Left cardiac atrium (tissue), 4 donors: ENCODE data around the gene RNF5. TPM values are rescaled to one million over a fixed set of nuclear protein-coding genes. Genes with fewer than 3 reads are reported as not detected.
A peak's percentile ranks its signal among the peaks of the same experiment; 100 is the strongest.
"Not testable (repeated sequence)": the region's sequence is repeated elsewhere in the genome, so short reads cannot be mapped to it uniquely, and the experiment has no call there.

Experiments used
- ATAC-seq, 2 donors: fragments of 200-7000 bp; cut with Tn5 transposase; one replicate each; pipeline ENCODE4 v1.9.1; 2020; ENCODE audit warnings: mild to moderate bottlenecking in 2 of 2, moderate library complexity in 2 of 2
- DNase-seq: peaks from one replicate; pipeline ENCODE4 v3.0.0-alpha.2; 2020
- intact Hi-C, 2 donors: fragments of 100-400 bp; cut with DNase I; formaldehyde crosslinking; loops; one replicate each; pipeline versions ENCODE4 v1.14.1 to v1.15.1; 2022 to 2023
- total RNA-seq, 2 donors: library from RNA; stranded (reverse); fragmentation: NEBNext Ultra II Directional; extraction: Animal tissue kit (Norgen Biotek cat#: 25700); gene quantifications; one replicate each; pipeline ENCODE4 v1.2.1, GENCODE V29; 2021
- donor health status: DM: no; HTN: yes; CAD: no.
- donor health status: DM: no; HTN: yes; CAD: no; lungs with severe emphysema.
- donor health status: DM: yes; HTN: yes; CAD: no.
- donor health status: Dilated cardiomyopathy.

Gene RNF5
- total RNA-seq, 2 donors from 2014 or later: 73.0 to 77.9 TPM

DNA sequence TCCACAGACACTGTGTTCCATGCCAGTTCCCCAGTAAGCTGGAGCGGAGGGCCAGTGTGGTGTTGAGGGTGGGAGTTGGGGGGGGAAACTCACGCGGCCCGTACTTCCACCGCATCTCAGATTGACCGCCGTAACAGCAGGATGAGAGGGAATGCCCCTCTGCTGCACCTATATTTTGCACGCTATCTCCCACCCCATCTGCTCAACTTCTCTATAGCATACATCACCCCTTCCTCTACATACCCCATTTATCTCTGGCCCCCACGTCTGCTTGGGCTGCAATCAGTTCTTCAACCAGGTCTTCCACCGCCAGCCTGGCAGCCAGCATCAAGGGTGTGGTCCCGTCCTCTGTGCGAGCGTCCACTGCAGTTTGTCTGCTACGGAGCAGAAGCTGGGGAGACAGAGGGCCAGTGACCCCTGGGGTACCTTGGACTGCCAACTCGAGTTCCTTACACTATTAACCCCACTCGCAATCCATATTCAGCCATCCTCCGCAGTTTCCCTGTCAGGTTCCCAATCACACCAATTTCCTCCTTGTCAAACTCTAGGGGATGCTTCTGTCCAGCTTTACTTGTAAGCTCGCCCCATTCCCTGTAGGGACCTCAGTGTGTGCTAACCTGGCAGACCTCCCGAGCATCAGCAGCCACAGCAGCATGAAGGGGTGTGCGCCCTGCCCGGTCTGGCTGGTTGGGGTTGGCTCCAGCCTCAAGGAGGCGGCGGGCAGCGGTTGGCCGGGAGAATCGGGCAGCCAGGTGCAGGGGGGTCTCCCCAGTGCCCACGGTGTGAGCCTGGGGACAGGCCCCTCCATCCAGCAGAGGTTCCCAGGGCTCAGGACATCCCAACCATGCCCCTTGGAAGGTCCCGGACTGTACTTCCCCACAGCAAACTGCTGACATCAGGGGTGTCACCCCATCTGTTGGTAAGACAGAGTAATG is 18.7 kb downstream of the RNF5 start:
- ATAC-seq (no peak), DNase-seq (peak; percentile 62)
- intact Hi-C loops: no loop called here

DNA sequence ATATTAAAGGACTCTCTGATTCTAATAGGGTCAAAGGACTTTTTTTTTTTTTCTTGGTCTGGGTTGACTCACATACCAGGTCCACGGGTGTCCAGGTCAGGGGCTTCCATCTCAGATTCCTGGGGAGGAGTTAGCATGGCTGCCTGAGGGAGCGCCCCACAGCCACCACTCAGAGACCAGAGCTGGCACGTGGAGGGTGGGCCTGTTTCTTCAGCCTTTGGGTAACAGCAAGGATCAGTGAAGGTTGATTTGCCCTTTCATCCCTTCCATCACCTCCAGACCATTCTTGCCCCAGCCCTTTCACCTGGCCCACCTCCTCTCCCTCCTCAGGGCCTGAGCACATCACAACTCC is 20.1 kb downstream of the RNF5 start:
- ATAC-seq (no peak), DNase-seq (no peak)
- intact Hi-C loops: no loop called here

DNA sequence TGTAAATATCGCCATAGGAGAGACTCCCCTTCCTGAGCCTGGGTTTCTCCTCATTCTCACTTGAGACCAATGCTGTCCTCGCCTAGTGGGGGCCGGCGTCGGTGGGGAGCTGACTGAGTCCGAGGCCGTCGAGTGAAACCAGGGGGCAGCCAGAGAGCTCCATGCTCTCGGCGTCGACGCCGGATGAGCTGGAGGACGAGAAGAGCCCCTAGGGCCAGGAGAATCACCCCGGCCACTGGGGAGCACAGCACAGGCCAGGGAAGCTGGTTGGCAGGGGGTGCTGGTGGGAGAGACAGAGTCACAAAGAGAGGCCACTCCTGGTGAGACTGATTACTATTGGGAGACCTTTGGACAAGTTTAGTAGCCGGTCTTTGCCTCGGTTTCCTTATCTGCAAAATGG is 20.7 kb downstream of the RNF5 start:
- no peak for ATAC-seq
- intact Hi-C loops: no loop called here
- DNase-seq: no peak

DNA sequence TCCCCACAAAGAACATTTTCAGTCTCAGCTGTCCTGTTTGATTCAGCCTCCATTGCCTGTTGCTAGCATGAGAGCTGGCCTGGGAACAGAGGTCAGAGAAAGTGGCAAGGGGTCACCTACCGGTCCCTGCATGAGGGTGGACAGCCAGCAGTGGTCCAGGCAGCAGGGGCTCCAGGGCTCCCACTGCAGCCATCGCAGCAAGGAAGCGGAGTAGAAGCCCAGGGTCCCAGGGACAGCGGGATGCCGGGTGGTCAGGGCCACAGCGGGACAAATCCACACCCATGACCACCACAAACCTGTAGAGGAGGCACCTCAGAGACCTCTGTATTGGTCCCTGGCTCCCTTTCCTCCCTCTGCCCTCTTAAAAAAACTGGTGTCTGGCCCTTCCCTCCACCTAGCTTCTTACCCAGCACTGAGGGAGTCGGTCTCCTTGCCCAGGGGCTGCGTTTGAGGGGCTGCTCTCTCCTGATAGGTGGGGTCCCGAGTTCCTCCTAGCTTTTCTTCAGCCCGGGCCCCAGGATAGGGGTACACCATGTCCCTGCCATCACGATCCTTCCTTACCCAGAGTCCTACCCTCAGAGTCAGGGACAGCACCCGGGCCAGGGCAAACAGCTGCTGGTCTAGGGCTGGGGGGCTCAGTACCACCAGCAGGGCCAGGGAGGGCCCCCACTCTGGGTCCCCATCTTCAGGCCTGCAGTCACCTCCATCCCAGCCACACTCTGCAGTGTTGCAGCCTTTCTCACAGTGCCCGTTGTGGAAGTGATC is 22.7 kb downstream of the RNF5 start:
- intact Hi-C loops: no loop called here
- DNase-seq (no peak), ATAC-seq (no peak)

DNA sequence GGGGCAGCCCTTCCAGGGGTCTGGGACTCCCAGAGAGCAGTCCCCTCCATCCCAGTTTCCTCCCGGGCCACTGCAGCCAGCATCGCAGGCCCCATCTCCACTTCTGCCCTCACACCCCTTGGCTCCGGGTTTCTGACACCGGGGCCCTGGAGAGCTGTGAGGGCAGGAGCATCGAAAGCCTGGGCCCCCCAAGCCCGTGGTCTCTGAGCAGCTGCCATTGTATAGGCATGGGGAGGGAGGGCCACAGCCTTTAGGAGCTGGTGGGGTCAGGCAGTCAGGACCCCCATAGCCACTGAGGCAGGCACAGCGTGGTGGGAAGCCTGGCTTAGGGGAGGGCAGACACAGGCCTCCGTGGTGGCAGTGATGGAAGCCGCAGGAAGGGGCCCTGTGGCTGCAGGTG is 24.0 kb downstream of the RNF5 start:
- DNase-seq (no peak), ATAC-seq (no peak)
- intact Hi-C loops: no loop called here

DNA sequence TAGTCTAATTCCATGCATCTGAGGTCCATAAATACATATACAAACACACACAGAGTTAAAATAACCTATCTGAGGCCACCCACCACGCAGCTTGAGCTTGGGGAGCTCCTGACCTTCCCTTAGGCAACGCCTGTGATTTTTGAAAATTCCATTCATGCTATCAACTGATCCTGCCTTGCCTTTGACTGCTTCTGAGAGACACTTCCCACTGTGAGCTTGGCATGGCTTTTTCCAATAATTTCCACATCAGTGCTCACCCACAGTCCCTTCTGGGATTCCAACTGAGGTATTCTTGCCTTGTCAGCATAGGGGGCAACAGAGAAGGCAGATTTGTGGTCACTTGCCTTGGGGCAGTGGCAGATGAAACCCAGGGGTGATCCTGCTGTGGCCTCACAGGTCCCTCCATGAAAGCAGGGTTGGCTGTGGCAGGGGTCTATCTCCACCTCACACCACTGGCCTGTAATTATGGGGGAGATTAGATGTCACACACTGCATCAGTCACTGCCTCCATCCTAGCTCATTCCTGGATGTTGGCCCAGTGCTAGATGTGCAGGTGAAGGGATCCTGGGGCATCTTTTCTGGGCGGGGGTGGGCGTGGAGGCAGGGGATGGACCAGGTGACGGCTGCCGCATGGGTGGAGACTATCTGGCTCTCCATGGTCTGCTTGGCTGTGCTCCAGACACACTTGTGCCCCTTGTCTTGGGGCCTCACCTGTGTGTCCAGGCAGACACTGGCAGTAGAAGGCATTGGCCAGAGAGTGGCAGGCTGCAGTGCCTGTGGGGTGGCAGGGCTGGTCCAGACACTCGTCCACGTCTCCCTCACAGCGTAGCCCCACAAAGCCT is 25.4 kb downstream of the RNF5 start:
- DNase-seq: no peak
- intact Hi-C loops: no loop called here

DNA sequence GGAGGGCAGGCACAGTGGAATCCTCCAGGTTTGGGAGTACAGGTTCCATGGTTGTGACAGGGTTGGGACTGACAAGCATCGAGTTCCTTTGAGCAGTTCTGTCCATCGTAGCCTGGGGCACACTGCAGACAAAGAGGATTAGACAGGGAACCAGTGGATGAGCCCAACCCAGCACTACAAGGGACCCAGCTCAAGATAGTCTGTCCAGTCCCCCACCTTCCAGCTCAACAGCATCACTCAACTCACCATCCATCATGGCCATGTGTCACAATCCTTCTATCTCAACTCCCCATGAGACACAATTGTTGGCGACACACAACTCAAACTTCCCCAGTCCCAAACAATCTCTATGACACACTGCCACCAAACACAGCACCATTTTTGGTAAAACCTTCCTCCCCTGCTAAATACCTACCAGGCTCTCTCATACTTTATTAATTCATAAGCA is 26.1 kb downstream of the RNF5 start:
- ATAC-seq (no peak), DNase-seq (no peak)
- intact Hi-C loops: no loop called here

More for the DNA sequence above, 25.4 kb downstream of the RNF5 start:
- ATAC-seq: no peak

DNA sequence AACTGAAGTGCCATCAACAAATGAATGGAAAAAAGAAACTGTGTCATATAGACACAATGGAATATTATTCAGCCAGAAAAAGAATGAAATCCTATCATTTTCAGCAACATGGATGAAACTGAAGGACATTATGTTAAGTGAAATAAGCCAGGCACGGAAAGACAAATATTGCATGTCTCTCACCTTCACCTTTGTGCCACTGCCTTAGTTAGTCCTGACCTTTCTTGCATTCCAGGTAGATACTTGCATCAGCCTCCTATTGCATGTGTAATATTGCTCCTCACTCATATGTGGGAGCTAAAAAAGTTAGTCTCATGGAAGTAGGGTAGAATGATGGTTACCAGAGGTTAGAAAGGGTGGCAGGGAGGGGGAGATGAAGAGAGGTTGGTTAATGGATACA is 30.8 kb downstream of the RNF5 start:
- intact Hi-C loops: no loop called here
- no peak for ATAC-seq
- DNase-seq: no peak

DNA sequence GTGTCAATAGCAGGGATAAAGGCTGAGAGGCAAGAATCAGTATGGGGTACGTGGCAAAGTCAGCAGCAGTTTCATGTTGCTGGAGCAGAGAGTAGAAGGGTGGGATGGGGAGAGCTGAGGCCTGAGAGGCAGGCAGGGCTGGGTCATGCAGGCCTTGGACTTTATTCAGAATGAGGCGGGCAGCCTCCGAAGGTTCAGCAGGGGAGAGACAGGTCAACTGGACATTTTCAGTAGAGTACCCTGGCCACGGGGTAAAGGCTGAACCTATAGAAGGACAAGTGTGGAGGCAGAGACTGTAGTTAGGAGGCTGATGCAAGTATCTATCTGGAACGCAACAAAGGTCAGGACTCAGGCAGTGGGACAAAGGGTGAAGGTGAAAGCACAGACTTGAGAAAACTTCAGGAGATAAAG is 32.0 kb downstream of the RNF5 start:
- intact Hi-C loops: no loop called here
- DNase-seq (no peak), ATAC-seq (no peak)

DNA sequence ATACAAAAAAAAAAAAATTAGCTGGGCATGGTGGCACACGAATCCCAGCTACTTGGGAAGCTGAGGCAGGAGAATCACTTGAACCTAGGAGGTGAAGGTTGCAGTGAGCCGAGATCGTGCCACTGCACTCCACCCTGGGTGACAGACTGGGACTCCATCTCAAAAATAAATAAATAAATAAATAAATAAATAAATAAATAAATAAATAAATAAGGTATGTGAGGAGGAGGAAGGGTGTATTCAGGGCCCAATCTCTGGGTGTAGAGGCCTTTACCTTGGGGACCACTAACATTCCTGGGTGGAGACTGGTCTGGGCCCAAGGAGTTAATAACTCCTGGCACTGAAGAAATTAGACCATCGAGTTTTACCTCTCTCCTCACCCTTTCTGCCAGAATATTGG is 33.2 kb downstream of the RNF5 start:
- intact Hi-C loops, ATAC-seq: not testable (repeated sequence)

DNA sequence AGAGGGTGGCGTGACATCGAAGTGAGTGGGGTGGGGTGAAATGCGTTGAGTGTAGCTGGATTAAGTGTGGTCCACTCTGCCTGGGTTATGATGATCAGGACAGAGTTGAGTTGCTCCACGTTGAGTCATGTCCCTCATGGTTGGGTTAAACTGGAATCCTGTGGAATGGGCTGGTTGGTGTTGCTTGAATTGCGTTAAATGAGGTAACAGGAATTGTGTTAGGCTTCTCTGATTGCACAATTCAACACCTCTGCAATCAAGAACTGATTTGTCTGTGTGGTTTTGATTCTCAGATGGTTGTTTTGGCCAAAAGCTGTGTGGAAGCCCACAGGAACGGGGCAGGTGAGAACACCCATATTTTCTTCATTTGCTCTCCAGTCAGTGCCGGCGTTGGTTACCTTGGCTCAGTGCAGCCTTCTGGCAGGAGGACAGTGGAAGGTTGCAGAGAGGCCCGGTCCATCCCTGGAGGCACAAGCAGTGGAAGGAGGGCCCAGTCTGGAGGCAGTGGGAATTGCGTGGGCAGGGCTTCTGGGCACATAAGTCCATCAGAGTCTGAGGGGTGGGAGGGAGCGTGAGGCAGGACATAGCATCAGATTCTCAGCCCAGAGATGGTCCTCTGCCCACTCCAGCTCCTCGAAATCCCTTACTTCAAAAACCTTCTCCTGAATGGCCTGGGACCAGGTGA is 34.0 kb downstream of the RNF5 start:
- intact Hi-C loops: no loop called here
- DNase-seq (no peak), ATAC-seq (no peak)

More for the DNA sequence above, 33.2 kb downstream of the RNF5 start:
- DNase-seq: not testable (repeated sequence)

DNA sequence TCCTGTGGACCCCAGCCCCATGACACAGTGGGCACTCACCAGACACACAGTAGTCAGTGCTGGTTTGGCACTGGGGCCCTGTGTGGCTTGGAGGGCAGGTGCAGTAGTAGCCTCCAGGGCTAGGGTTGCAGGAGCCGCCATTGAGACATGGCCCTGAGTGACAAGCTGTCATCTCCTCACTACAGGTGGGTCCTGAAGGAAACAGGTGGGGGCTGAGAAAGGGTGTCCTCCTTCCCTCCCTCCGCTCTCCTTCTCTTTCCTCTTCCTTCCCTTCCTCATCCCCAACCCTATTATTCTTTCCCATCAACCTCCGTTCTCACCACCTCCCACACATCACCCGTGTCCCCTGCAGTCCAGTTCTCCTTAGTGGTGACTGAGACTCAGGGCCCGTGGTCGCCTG is 35.4 kb downstream of the RNF5 start:
- DNase-seq (no peak), ATAC-seq (no peak)

DNA sequence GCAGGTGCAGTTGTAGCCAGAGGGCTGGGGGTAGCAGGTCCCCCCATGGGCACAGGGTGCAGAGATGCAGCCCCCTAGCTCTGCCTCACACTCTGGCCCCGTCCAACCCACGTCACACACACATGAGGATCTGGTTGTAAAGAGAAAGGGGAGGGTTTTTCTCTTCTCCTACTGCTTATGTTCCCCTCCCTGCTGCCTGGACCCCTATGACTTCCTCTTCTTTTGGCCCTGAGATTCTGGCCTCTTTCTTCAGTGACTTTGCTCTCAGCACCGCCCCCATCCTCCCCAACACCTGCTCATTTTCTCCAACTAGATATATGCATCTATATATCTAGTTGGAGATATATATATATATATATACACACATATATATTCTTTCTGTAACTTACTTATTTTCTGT is 35.9 kb downstream of the RNF5 start:
- DNase-seq: no peak
- no peak for ATAC-seq
- intact Hi-C loops: no loop called here

More for the DNA sequence above, 35.4 kb downstream of the RNF5 start:
- intact Hi-C loops: no loop called here

DNA sequence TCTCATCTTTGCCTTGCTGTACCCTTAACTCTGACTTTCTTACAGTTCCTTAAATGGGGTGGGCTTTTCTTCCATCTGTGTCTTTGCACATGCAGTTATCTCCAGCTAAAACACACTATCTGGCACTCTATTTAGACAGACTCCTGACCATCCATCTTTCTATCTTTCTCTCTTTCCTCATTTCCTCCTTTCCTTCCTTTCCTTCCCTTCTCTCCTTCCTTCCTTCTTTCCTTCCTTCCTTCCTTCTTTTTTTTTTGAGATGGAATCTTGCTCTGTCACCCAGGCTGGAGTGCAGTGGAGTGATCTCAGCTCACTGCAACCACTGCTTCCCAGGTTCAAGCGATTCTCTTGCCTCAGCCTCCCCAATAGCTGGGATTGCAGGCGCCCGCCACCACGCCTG is 37.4 kb downstream of the RNF5 start:
- no peak for ATAC-seq
- intact Hi-C loops: no loop called here
- no peak for DNase-seq

DNA sequence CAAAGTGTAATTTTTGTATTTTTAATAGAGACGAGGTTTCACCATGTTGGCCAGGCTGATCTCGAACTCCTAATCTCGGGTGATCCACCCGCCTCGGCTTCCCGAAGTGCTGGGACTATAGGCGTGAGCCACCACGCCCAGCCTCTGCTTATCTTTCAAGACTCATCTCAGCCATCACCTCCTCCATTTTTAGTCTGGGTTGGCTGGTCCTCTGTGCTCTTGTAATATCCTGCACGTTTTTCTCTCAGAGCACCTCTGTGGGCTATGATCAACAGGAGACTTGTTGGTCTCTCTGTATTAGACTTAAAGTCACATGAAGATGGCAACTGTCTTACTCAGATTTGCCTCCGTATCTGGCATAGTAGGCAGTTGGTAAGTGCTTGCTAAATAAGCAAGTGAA is 38.1 kb downstream of the RNF5 start:
- intact Hi-C loops: no loop called here
- ATAC-seq: no peak
- no peak for DNase-seq

DNA sequence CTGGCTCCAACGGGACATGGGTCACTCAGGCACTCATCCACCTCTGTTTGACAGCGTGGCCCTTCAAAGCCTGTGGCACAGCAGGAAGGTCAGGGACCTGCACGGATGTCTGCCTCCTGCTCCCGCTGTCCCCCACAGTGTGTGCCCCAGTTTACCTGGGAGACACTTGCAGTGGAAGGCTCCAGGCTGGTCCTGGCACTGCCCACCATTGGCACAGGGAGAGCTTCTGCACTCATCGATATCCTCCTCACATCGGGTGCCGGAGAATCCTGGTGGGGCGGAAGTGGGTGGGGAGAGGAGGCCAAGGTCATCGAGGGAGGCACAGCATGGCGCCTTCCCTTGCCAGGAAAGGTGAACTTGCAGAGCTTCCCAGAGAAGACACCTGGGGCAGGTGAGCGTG is 38.8 kb downstream of the RNF5 start:
- DNase-seq: no peak
- intact Hi-C loops: no loop called here

DNA sequence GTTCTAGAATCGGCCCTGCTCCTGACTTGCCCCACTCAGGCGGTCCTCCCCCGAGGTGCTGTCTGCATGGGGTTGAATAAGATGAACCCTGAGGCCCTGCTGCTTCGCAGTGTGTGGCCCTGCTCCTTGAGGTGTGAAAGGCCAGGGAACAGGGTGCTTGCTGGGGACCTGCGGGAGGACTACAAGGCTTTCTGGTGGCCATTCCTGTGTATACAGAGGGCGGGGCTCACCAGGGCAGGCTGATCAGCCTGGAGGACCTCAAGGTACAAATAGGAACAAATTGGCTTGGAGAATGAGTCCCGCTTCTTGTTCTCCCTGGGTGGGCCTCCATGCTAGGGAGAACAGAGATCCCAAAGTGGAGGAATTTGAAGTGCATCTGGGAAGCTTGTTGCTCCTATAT is 40.0 kb downstream of the RNF5 start:
- no peak for ATAC-seq
- no peak for DNase-seq
- intact Hi-C loops: no loop called here

More for the DNA sequence above, 38.8 kb downstream of the RNF5 start:
- ATAC-seq: no peak

DNA sequence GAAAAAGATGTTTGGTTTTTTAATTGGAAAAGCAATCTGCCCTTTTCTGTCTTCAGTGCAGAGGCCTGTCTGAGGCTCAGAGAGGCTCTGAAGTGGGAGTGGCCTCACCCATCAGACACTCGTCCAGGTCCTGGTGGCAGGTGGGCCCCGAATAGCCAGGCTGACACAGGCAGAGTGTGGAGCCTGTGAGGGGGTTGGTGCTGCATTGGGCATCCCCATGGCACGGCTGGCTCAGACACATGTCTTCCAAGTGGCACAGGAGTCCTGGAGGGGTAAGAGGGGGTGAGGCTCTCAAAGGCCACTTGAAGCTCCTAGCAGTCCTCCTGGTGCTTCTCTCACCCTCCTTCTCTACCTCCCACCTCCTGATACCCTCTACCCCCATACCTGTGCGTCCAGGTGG is 41.8 kb downstream of the RNF5 start:
- ATAC-seq: no peak
- DNase-seq: no peak
- intact Hi-C loops: no loop called here
